GF-D8 (cell line): ENCODE data around the gene TMEM132C.

Experiments used
- DNase-seq: peaks from one replicate; lab custom pipeline; 2025; lab: John Stamatoyannopoulos, UW

The TMEM132C gene

GRCh38 chr12:128711486-128711885, 444.5 kb downstream of the TMEM132C start:
- DNase-seq = no peak

- no peak for DNase-seq
These were observed 445.7 kb downstream of the TMEM132C start for GRCh38 chr12:128712622-128713021.

- DNase-seq = no peak
These were observed 448.5 kb downstream of the TMEM132C start for GRCh38 chr12:128715485-128715884.

- DNase-seq = no peak
These were observed 457.6 kb downstream of the TMEM132C start for GRCh38 chr12:128724468-128725046.

GRCh38 chr12:128726886-128727285, 459.9 kb downstream of the TMEM132C start:
- DNase-seq = no peak

GRCh38 chr12:128727461-128727860, 460.5 kb downstream of the TMEM132C start:
- no peak for DNase-seq

- no peak for DNase-seq
These were observed 461.0 kb downstream of the TMEM132C start for GRCh38 chr12:128727999-128728398.

- DNase-seq = no peak
These were observed 462.7 kb downstream of the TMEM132C start for GRCh38 chr12:128729628-128730121.

GRCh38 chr12:128734371-128734770, 467.4 kb downstream of the TMEM132C start:
- no peak for DNase-seq

GRCh38 chr12:128737292-128737966, 470.5 kb downstream of the TMEM132C start:
- no peak for DNase-seq

GRCh38 chr12:128743916-128744315, 476.9 kb downstream of the TMEM132C start:
- DNase-seq = no peak

- DNase-seq = no peak
These were observed 479.1 kb downstream of the TMEM132C start for GRCh38 chr12:128745772-128746689.

GRCh38 chr12:128747441-128747840, 480.5 kb downstream of the TMEM132C start:
- no peak for DNase-seq

- DNase-seq = no peak
These were observed 485.4 kb downstream of the TMEM132C start for GRCh38 chr12:128752386-128752785.

GRCh38 chr12:128753438-128753837, 486.5 kb downstream of the TMEM132C start:
- no peak for DNase-seq

GRCh38 chr12:128754275-128754674, 487.3 kb downstream of the TMEM132C start:
- no peak for DNase-seq

- DNase-seq = no peak
These were observed 488.6 kb downstream of the TMEM132C start for GRCh38 chr12:128755566-128755965.
